ENCODE measurements around the gene UNC79. TPM values are rescaled to one million over a fixed set of nuclear protein-coding genes. Genes with fewer than 3 reads are reported as not detected.
A peak's percentile ranks its signal among the peaks of the same experiment; 100 is the strongest.

The UNC79 gene
- total and polyA plus RNA-seq, 7 experiments from 2014 or later = 0.05 to 0.15 (median 0.08) TPM; not detected in 3

- Histone ChIP-seq H3K9me3 (ENCODE audit: control insufficient read depth in 2 of 3, low read length in 3 of 3) (no peaks in the 10 kb centered on the region), H3K27ac (ENCODE audit: low read depth, low read length) (no peak overlapping the region), H3K36me3 (ENCODE audit: control insufficient read depth in 2 of 3, insufficient read depth in 3 of 3, low read length in 3 of 3) (no peaks in the 10 kb centered on the region), H3K4me1 (ENCODE audit: control insufficient read depth in 2 of 2, insufficient read depth in 2 of 2, low read length in 2 of 2) (no peaks in the 10 kb centered on the region), H3K4me3 (ENCODE audit: low read length) (no peak overlapping the region), H3K27me3 (ENCODE audit: control insufficient read depth in 2 of 2, insufficient read depth in 2 of 2, low read length in 2 of 2) (no peaks in the 10 kb centered on the region)
- intact Hi-C loops (cut with micrococcal nuclease) = no loop called here
- H3K27me3 Mint-ChIP-seq = peaks cover 0 to 4% (median 0%) of the 10 kb centered on the region in 5 donors
- no peak overlapping the region for H3K4me3 Mint-ChIP-seq
- DNase-seq (no peak), ATAC-seq (no peak)
- CTCF ChIA-PET = no interaction called here
- peaks cover 0 to 3% (median 0%) of the 10 kb centered on the region in 7 donors for H3K4me1 Mint-ChIP-seq
- H3K9me3 Mint-ChIP-seq = peaks cover 0 to 6% (median 0%) of the 10 kb centered on the region in 11 donors
- no peaks in the 10 kb centered on the region for H3K36me3 Mint-ChIP-seq
- no peak overlapping the region for H3K27ac Mint-ChIP-seq
- POLR2A ChIA-PET = no interaction called here
Measured at GRCh38 chr14:93747102-93747501, 316.4 kb downstream of the UNC79 start.

GRCh38 chr14:93747560-93747959 is 316.8 kb downstream of the UNC79 start:
- H3K27me3 ChIP-seq (ENCODE audit: control insufficient read depth in 2 of 2, insufficient read depth in 2 of 2, low read length in 2 of 2) = no peaks in the 10 kb centered on the region
- Mint-ChIP-seq H3K4me3 (no peak overlapping the region), H3K4me1 (peaks cover 0 to 3% (median 0%) of the 10 kb centered on the region in 7 donors), H3K36me3 (no peaks in the 10 kb centered on the region), H3K9me3 (peaks cover 0 to 6% (median 0%) of the 10 kb centered on the region in 11 donors), H3K27me3 (peaks cover 0 to 4% (median 3%) of the 10 kb centered on the region in 5 donors), H3K27ac (no peak overlapping the region)
- intact Hi-C loops (cut with micrococcal nuclease) = no loop called here
- no peaks in the 10 kb centered on the region for H3K36me3 ChIP-seq (ENCODE audit: control insufficient read depth in 2 of 3, insufficient read depth in 3 of 3, low read length in 3 of 3)
- no peak overlapping the region for H3K4me3 ChIP-seq (ENCODE audit: low read length)
- ChIA-PET CTCF (no interaction called here), POLR2A (no interaction called here)
- no peak overlapping the region for H3K27ac ChIP-seq (ENCODE audit: low read depth, low read length)
- DNase-seq (no peak), ATAC-seq (peak; percentile 17)
- no peaks in the 10 kb centered on the region for H3K9me3 ChIP-seq (ENCODE audit: control insufficient read depth in 2 of 3, low read length in 3 of 3)
- H3K4me1 ChIP-seq (ENCODE audit: control insufficient read depth in 2 of 2, insufficient read depth in 2 of 2, low read length in 2 of 2) = no peaks in the 10 kb centered on the region

DNA sequence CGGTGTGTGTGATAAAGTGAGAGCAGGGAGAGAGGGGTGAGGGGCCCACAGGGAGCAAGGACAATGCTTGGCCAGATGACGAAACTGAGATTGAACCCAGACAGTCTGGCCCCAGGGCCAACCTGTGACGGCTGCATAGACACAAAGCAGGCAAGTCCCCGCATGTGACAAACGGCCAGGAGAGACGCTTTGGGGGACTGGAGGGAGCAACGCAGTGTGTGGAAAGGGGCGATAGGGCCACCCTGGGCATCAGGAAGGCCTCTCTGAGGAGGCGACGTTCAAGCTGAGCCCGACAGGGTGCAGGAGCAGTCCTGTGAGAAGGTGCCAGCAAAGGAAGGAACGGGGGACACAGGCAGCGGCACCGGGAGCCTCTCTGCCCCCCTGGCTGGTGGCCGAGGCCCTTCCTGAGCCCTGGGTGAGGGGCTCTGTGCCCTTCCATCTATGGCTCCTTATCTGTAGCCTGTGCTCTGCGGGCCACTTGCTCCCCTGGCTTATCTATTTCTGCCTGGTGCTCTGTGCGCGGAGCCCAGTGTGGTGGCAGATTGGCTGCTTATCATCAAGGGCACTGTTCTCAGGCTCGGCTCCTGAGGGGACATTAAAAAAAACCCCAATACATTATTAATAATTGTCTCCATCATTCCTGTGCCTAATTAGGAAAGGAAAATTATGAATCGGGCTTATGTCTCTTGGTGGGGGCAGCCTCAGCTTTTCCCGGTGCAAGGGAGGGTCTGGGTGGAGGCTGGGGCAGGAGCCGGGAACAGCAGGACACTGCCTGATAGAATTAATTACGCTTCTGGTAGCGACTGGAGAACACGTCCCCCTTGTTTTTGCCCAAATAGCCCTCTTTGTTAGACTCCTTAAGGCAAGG is 317.7 kb downstream of the UNC79 start:
- ChIA-PET CTCF (no interaction called here), POLR2A (no interaction called here)
- Mint-ChIP-seq H3K4me3 (no peak overlapping the region), H3K9me3 (peaks cover 0 to 6% (median 0%) of the 10 kb centered on the region in 11 donors), H3K27me3 (peaks cover 0 to 6% (median 3%) of the 10 kb centered on the region in 5 donors), H3K4me1 (peaks cover 0 to 3% (median 0%) of the 10 kb centered on the region in 7 donors), H3K27ac (no peak overlapping the region), H3K36me3 (no peaks in the 10 kb centered on the region)
- intact Hi-C loops (cut with micrococcal nuclease) = no loop called here
- ATAC-seq (no peak), DNase-seq (no peak)
- Histone ChIP-seq H3K27me3 (ENCODE audit: control insufficient read depth in 2 of 2, insufficient read depth in 2 of 2, low read length in 2 of 2) (no peaks in the 10 kb centered on the region), H3K4me3 (ENCODE audit: low read length) (no peak overlapping the region), H3K27ac (ENCODE audit: low read depth, low read length) (no peak overlapping the region), H3K9me3 (ENCODE audit: control insufficient read depth in 2 of 3, low read length in 3 of 3) (no peaks in the 10 kb centered on the region), H3K4me1 (ENCODE audit: control insufficient read depth in 2 of 2, insufficient read depth in 2 of 2, low read length in 2 of 2) (no peaks in the 10 kb centered on the region), H3K36me3 (ENCODE audit: control insufficient read depth in 2 of 3, insufficient read depth in 3 of 3, low read length in 3 of 3) (no peaks in the 10 kb centered on the region)

DNA sequence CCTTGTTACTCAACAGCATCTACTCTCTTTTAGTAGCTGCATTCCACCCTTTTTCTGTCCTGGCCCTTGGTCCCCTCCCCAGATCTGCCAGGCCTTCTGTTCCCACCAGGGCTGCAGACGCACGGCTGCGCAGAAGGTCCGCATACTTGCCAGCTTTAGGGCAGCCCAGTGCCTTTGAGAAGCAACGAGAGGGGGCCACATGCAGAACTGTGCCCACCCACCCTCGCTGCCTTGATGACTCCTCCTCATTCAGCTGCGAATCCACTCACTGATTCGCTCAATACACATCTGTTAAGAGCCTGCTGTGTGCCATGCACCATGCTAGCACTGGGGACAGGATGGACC is 318.3 kb downstream of the UNC79 start:
- peaks cover 0 to 6% (median 0%) of the 10 kb centered on the region in 11 donors for H3K9me3 Mint-ChIP-seq
- H3K27me3 Mint-ChIP-seq = peaks cover 0 to 6% (median 3%) of the 10 kb centered on the region in 5 donors
- H3K4me1 ChIP-seq (ENCODE audit: control insufficient read depth in 2 of 2, insufficient read depth in 2 of 2, low read length in 2 of 2) = no peaks in the 10 kb centered on the region
- no peak for ATAC-seq
- H3K36me3 Mint-ChIP-seq = no peaks in the 10 kb centered on the region
- no peaks in the 10 kb centered on the region for H3K27me3 ChIP-seq (ENCODE audit: control insufficient read depth in 2 of 2, insufficient read depth in 2 of 2, low read length in 2 of 2)
- no peak for DNase-seq
- H3K9me3 ChIP-seq (ENCODE audit: control insufficient read depth in 2 of 3, low read length in 3 of 3) = no peaks in the 10 kb centered on the region
- H3K4me1 Mint-ChIP-seq = peaks cover 0 to 3% (median 0%) of the 10 kb centered on the region in 7 donors
- no peak overlapping the region for H3K27ac ChIP-seq (ENCODE audit: low read depth, low read length)
- intact Hi-C loops (cut with micrococcal nuclease) = no loop called here
- no peak overlapping the region for H3K4me3 ChIP-seq (ENCODE audit: low read length)
- no peak overlapping the region for H3K4me3 Mint-ChIP-seq
- CTCF ChIA-PET = no interaction called here
- POLR2A ChIA-PET = no interaction called here
- H3K27ac Mint-ChIP-seq = no peak overlapping the region
- H3K36me3 ChIP-seq (ENCODE audit: control insufficient read depth in 2 of 3, insufficient read depth in 3 of 3, low read length in 3 of 3) = no peaks in the 10 kb centered on the region

DNA sequence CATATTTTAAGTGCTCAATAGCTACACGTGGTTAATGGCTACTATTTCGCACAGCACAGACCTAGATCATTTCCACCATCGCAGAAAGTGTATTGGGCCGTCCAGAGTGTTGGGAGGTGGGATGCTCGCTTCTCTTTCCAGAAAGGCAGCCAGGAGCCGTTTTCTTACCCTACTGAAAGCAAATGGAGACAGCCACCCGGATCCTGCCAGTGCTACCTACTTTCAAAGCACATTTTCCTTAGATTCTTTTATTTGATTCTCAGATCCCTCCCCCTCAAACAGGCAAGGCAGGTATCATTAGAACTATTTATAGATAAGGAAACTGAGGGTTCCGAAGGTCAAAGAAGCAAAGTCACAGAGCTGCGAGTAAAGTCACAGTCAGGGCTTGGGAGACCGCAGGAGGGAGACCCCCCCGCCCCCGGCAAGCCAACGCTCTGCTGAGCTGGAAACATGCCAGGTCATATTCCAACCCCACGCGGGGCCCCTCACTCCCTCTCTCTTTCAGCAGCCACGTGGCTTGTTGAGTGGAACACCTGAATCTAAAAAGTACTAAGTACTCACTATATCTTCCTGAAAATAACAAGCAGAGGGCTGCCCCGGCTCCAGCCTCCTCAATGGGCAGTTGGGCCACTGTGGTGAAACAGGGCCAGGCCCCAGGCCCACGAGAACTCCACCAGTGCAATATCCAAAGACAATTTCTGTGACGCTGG is 321.4 kb downstream of the UNC79 start:
- H3K27me3 ChIP-seq (ENCODE audit: control insufficient read depth in 2 of 2, insufficient read depth in 2 of 2, low read length in 2 of 2) = no peaks in the 10 kb centered on the region
- no peaks in the 10 kb centered on the region for H3K4me1 ChIP-seq (ENCODE audit: control insufficient read depth in 2 of 2, insufficient read depth in 2 of 2, low read length in 2 of 2)
- H3K4me3 ChIP-seq (ENCODE audit: low read length) = no peak overlapping the region
- POLR2A ChIA-PET = no interaction called here
- no peak overlapping the region for H3K27ac Mint-ChIP-seq
- H3K27me3 Mint-ChIP-seq = peaks cover 0 to 16% (median 0%) of the 10 kb centered on the region in 5 donors
- CTCF ChIA-PET = no interaction called here
- no peaks in the 10 kb centered on the region for H3K36me3 ChIP-seq (ENCODE audit: control insufficient read depth in 2 of 3, insufficient read depth in 3 of 3, low read length in 3 of 3)
- DNase-seq (no peak), ATAC-seq (no peak)
- no peak overlapping the region for H3K27ac ChIP-seq (ENCODE audit: low read depth, low read length)
- no peaks in the 10 kb centered on the region for H3K9me3 ChIP-seq (ENCODE audit: control insufficient read depth in 2 of 3, low read length in 3 of 3)
- peaks cover 0 to 6% (median 0%) of the 10 kb centered on the region in 11 donors for H3K9me3 Mint-ChIP-seq
- intact Hi-C loops (cut with micrococcal nuclease) = no loop called here
- no peak overlapping the region for H3K4me3 Mint-ChIP-seq
- H3K4me1 Mint-ChIP-seq = peaks cover 0 to 4% (median 0%) of the 10 kb centered on the region in 7 donors
- no peaks in the 10 kb centered on the region for H3K36me3 Mint-ChIP-seq

DNA sequence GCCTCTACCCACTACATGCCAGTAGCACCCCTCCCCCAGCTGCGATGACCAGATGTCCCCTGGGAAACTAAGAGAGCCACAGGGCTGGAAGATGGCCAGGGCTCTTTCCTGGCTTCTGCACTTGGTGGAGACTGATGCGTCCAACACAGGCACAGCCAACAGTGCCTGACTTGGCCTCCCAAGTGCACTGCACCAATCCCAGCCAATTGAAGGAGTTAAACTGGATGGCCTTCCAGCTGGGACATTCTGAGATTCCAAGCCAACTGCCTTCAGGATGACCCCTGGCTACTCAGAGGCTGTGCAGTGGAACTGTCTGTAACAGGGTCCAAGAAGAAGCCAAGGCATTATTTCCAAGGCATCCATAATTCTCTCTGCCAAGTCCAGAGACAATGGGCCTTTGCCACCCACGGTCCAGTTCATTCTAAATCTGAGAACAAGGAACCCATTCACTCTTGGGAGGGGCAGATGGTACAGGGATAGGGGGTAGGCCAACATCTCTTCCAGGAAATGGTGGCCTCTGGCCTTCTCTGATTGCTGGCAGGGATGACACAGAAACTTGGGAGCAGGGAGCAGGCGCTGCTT is 322.3 kb downstream of the UNC79 start:
- POLR2A ChIA-PET = no interaction called here

More for the DNA sequence above, 322.3 kb downstream of the UNC79 start:
- Mint-ChIP-seq H3K4me1 (peaks cover 0 to 2% (median 0%) of the 10 kb centered on the region in 7 donors), H3K27me3 (peaks cover 0 to 16% (median 0%) of the 10 kb centered on the region in 5 donors), H3K36me3 (no peaks in the 10 kb centered on the region), H3K4me3 (no peak overlapping the region), H3K9me3 (peaks cover 0 to 2% (median 0%) of the 10 kb centered on the region in 11 donors), H3K27ac (no peak overlapping the region)
- CTCF ChIA-PET = no interaction called here
- no peaks in the 10 kb centered on the region for H3K27me3 ChIP-seq (ENCODE audit: control insufficient read depth in 2 of 2, insufficient read depth in 2 of 2, low read length in 2 of 2)
- H3K4me3 ChIP-seq (ENCODE audit: low read length) = no peak overlapping the region
- no peaks in the 10 kb centered on the region for H3K9me3 ChIP-seq (ENCODE audit: control insufficient read depth in 2 of 3, low read length in 3 of 3)
- no peak for DNase-seq
- intact Hi-C loops (cut with micrococcal nuclease) = no loop called here
- H3K4me1 ChIP-seq (ENCODE audit: control insufficient read depth in 2 of 2, insufficient read depth in 2 of 2, low read length in 2 of 2) = no peaks in the 10 kb centered on the region
- H3K27ac ChIP-seq (ENCODE audit: low read depth, low read length) = no peak overlapping the region
- H3K36me3 ChIP-seq (ENCODE audit: control insufficient read depth in 2 of 3, insufficient read depth in 3 of 3, low read length in 3 of 3) = no peaks in the 10 kb centered on the region
- no peak for ATAC-seq
